Measurements from ENCODE around the gene BPTF.

BPTF gene

DNA sequence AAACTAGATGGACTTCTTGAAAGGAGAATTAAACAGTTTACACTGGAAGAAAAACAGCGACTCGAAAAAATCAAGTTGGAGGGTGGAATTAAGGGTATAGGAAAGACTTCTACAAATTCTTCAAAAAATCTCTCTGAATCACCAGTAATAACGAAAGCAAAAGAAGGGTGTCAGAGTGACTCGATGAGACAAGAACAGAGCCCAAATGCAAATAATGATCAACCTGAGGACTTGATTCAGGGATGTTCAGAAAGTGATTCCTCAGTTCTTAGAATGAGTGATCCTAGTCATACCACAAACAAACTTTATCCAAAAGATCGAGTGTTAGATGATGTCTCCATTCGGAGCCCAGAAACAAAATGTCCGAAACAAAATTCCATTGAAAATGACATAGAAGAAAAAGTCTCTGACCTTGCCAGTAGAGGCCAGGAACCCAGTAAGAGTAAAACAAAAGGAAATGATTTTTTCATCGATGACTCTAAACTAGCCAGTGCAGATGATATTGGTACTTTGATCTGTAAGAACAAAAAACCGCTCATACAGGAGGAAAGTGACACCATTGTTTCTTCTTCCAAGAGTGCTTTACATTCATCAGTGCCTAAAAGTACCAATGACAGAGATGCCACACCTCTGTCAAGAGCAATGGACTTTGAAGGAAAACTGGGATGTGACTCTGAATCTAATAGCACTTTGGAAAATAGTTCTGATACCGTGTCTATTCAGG, 85.9 kb downstream of the BPTF start:
- TF ChIP-seq GATA2 (IDR thresholded peaks at IDR 0.05; ENCODE audit: low read depth, low read length) (no peak), GATA3 (IDR thresholded peaks at IDR 0.05; ENCODE audit: low read depth, low read length) (no peak)

GRCh38 chr17:67912088-67912487, 86.8 kb downstream of the BPTF start:
- TF ChIP-seq GATA2 (IDR thresholded peaks at IDR 0.05; ENCODE audit: low read depth, low read length) (no peak), GATA3 (IDR thresholded peaks at IDR 0.05; ENCODE audit: low read depth, low read length) (no peak)

DNA sequence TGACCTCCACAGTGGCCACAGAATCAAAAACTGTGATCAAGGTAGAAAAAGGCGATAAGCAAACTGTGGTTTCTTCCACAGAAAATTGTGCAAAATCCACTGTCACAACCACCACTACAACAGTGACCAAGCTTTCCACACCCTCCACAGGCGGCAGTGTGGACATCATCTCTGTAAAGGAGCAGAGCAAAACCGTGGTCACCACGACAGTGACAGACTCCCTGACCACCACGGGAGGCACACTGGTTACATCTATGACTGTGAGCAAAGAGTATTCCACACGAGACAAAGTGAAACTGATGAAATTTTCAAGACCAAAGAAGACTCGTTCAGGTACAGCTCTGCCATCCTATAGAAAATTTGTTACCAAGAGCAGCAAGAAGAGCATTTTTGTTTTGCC, 87.4 kb downstream of the BPTF start:
- TF ChIP-seq GATA2 (IDR thresholded peaks at IDR 0.05; ENCODE audit: low read depth, low read length) (no peak), GATA3 (IDR thresholded peaks at IDR 0.05; ENCODE audit: low read depth, low read length) (no peak)

DNA sequence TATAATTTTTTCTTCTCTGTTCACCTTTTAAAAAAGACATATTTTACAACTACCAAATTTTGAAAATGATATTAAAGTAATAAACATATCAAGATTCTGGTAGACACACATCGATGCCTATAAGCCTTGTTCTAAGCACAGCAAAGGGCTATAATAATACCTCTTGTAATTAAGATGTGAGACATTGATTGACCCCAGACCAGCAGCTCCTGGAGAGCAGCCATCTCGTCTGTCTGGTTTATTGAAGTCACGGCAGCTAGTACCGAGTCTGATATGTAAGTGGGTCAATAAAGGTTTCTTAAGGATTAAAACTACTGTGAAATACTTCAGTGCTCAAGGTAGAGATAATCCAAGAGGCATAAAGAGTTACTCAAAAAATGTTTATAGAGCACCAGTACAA, 94.9 kb downstream of the BPTF start:
- TF ChIP-seq GATA3 (IDR thresholded peaks at IDR 0.05; ENCODE audit: low read depth, low read length) (no peak), GATA2 (IDR thresholded peaks at IDR 0.05; ENCODE audit: low read depth, low read length) (no peak)

GRCh38 chr17:67922503-67922902, 97.2 kb downstream of the BPTF start:
- TF ChIP-seq GATA3 (IDR thresholded peaks at IDR 0.05; ENCODE audit: low read depth, low read length): no peak

GRCh38 chr17:67931227-67931626, 105.9 kb downstream of the BPTF start:
- TF ChIP-seq GATA2 (IDR thresholded peaks at IDR 0.05; ENCODE audit: low read depth, low read length) (no peak), GATA3 (IDR thresholded peaks at IDR 0.05; ENCODE audit: low read depth, low read length) (no peak)

GRCh38 chr17:67942810-67943209, 117.5 kb downstream of the BPTF start:
- no peak for TF ChIP-seq GATA3 (IDR thresholded peaks at IDR 0.05; ENCODE audit: low read depth, low read length)
- no peak for TF ChIP-seq GATA2 (IDR thresholded peaks at IDR 0.05; ENCODE audit: low read depth, low read length)

- TF ChIP-seq GATA3 (IDR thresholded peaks at IDR 0.05; ENCODE audit: low read depth, low read length): no peak
Measured at GRCh38 chr17:67944035-67944434, 118.7 kb downstream of the BPTF start.

GRCh38 chr17:67946513-67946912, 121.2 kb downstream of the BPTF start:
- TF ChIP-seq GATA2 (IDR thresholded peaks at IDR 0.05; ENCODE audit: low read depth, low read length) (no peak), GATA3 (IDR thresholded peaks at IDR 0.05; ENCODE audit: low read depth, low read length) (no peak)

- no peak for TF ChIP-seq GATA3 (IDR thresholded peaks at IDR 0.05; ENCODE audit: low read depth, low read length)
- no peak for TF ChIP-seq GATA2 (IDR thresholded peaks at IDR 0.05; ENCODE audit: low read depth, low read length)
Measured at GRCh38 chr17:67947325-67947813, 122.1 kb downstream of the BPTF start.

GRCh38 chr17:67950945-67951344, 125.6 kb downstream of the BPTF start:
- TF ChIP-seq GATA3 (IDR thresholded peaks at IDR 0.05; ENCODE audit: low read depth, low read length) (no peak), GATA2 (IDR thresholded peaks at IDR 0.05; ENCODE audit: low read depth, low read length) (no peak)

DNA sequence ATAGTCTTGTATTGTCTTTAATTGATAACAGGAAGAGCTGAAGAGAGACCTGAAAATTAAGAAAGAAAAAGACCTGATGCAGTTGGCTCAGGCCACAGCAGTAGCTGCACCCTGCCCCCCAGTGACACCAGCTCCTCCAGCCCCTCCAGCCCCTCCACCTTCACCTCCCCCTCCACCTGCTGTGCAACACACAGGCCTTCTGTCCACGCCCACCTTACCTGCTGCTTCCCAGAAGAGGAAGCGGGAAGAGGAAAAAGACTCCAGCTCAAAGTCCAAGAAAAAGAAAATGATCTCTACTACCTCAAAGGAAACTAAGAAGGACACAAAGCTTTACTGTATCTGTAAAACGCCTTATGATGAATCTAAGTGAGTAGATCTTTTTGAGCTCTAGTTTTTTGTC, 134.2 kb downstream of the BPTF start:
- no peak for TF ChIP-seq GATA2 (IDR thresholded peaks at IDR 0.05; ENCODE audit: low read depth, low read length)

DNA sequence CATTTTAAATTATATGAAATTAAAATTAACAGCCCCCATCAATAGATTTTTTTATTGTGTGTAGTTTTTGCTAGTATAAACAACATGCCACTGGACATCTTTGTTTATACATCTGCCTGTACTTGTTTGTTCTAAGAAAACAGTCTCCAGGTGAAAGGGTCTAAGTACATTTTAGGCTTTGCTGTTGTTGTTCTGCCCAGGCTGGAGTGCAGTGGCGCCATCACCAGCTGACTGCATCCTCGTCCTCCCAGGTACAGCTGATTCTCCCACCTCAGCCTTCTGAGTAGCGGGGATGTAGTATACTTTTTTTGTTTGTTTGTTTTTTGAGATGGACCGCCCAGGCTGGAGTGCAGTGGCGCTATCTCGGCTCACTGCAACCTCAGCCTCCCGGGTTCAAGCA, 145.5 kb downstream of the BPTF start:
- TF ChIP-seq GATA2 (IDR thresholded peaks at IDR 0.05; ENCODE audit: low read depth, low read length) (no peak), GATA3 (IDR thresholded peaks at IDR 0.05; ENCODE audit: low read depth, low read length) (no peak)

DNA sequence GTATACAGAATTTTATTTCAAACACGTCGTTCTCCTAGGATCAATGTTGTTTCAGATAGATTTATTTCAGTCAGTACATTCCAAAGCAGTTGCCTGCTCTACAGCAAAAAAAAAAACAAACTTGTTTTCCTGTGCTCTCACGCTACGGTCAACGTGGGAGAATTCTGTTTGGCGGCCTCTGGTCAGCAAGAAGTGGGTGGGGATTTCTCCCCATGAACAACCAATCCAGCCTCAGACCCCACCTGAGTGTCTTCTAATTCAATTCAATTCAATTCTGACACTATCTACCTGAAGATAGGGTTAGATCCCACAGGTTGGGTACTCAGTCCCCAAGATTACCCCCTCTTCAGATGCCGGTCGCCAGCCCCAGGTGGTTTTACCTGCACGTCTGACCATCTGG, 148.9 kb downstream of the BPTF start:
- TF ChIP-seq GATA3 (IDR thresholded peaks at IDR 0.05; ENCODE audit: low read depth, low read length) (no peak), GATA2 (IDR thresholded peaks at IDR 0.05; ENCODE audit: low read depth, low read length) (no peak)

DNA sequence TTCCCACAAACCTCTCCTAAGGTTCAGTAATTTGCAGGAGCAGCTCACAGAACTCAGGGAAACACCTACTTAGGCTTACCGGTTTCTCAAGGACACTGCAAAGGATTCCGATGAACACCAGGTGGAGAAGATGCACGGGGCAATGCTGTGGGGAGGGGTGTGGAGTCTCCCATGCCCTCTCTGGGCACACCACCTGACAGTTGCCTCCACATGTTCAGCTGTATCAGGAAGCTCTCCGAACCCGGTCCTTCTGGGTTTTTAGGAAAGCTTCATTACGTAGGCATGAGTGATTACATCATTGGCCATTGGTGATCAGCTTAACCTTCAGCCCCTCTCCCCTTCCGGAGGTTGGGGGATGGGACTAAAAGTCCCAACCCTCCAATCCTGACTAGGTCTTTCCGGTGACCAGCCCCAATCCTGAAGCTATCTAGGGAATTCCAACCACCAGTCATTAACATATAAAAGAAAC, 149.3 kb downstream of the BPTF start:
- TF ChIP-seq GATA2 (IDR thresholded peaks at IDR 0.05; ENCODE audit: low read depth, low read length): no peak
- TF ChIP-seq GATA3 (IDR thresholded peaks at IDR 0.05; ENCODE audit: low read depth, low read length): no peak

DNA sequence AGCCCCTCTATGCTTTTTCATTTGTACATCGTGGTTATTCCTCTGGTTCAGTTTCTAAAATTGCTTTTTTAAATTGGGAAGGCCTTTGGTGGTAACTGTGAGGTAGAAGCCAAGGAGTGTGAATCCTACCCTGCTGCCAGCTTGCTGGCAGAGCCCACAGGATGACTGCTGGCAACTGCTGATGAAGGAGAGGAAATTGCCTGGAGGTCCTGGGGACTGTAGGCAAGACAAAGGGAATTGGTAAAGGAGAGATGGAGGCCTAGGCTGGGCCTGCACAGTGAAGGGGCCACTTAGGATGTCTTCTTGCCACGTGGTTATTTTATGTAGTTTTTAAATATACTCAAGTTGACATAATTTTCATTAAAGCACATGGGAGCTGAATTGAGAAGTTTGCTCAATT, 155.2 kb downstream of the BPTF start:
- TF ChIP-seq GATA3 (IDR thresholded peaks at IDR 0.05; ENCODE audit: low read depth, low read length) (no peak), GATA2 (IDR thresholded peaks at IDR 0.05; ENCODE audit: low read depth, low read length) (no peak)
